RPMI8226 (cell line): ENCODE results near the gene ZSCAN12.
"Not testable (repeated sequence)": the region's sequence is repeated elsewhere in the genome, so short reads cannot be mapped to it uniquely, and the experiment has no call there.

ENCODE experiments used
- DNase-seq: peaks from one replicate; pipeline ENCODE4 v3.0.0-alpha.2; 2015

The ZSCAN12 gene

DNA sequence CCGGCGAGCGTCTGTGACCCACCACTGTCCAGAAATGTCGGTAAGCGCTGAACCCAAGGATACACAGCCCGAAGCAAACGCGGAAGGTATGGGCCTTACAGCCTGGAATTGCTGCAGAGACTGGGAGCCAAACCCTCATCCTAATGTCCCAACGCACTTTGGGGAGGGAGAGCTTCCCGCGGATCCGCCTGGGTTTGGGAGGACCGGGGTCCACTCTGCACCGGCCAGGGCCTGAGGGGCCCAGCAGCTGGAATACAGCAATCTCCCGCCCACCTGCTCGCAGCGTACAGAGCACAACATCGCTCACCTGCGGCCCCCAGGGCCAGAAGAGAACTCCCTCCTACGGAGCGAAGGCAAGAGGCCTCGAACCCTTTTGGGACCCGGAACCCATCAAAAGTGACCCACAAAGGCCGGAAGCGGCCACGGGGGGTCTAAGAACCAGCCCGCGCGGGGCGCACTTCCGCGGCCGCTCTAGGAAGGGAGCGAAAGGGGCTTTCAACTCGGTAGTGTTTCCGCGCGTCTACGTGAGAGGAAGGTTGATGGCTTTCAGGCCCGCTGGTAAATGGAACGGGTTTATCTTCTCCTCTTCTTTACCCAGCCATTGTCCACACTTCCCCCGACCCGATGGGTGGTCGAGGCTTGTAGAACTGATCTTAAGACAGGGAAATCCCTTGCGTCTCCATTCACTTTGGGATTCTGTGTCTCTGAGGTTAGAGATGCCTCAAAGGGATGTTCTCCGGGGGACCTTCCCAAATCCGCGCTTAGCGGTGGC, at the start of gene ZSCAN12:
Gene ZSCAN12 (minus strand): TSS at position 398 of the 772 bp plus-strand sequence. CDS start 1,342 bp downstream, outside the sequence.
- peak; percentile 90 for DNase-seq

DNA sequence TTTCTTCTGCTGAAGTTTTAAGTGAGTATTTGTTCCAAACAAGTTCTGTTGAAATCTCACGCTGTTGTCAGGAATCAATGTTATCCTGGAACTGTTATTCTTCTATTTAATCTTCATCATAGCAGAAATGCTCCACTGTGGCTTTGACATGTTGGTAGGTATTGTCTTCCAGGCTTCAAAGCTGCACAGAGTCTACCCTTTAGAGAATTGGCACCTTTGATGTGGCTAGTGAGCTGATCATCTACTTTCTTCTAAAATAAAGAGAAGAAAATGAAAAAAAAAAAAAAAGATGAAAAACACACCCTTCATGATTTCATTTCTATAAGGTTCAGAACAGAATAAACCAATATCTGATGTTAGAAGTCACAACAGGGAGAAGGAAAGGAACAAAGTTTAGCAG, 49.5 kb upstream of the ZSCAN12 start:
- DNase-seq = no peak

DNA sequence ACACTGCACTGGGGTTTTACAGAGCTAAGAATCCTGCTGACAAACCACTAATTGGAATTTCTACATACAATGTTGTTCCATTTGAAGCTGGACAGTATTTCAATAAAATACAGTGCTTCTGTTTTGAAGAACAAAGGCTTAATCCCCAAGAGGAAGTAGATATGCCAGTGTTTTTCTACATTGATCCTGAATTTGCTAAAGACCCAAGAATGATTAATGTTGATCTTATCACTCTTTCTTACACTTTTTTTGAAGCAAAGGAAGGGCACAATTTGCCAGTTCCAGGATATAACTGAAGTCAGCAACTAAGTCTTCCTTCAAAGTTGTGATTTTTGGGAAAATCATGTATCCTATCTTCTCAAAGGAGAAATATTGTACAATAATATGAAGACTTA, 48.0 kb upstream of the ZSCAN12 start:
- not testable (repeated sequence) for DNase-seq

DNA sequence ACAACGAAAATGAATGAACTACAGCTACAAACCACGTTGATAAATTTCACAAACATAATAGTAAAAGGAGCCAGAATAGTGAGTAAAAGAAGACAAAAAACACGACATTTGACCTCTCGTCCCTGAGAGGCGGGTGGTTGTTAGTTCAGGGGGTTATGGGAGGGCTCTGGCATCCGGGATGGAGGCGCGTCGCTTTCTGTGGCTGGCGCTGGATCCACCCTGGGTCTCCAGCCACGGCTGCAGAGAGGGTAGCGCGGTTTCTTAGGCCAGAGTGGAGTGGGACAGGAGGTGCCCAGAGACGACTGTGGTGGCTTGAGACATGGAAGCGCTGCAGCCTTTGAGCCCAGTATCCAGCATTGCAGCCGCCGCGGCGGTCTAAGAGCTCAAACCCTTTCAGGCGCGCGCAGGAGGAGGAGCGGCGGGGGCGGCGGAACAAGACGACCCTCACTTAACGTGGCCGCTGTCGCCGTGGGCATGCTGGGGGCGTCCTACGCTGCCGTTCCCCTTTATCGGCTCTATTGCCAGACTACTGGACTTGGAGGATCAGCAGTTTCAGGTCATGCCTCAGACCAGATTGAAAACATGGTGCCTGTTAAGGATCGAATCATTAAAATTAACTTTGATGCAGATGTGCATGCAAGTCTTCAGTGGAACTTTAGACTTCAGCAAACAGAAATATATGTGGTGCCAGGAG, 47.4 kb upstream of the ZSCAN12 start:
- DNase-seq = no peak

DNA sequence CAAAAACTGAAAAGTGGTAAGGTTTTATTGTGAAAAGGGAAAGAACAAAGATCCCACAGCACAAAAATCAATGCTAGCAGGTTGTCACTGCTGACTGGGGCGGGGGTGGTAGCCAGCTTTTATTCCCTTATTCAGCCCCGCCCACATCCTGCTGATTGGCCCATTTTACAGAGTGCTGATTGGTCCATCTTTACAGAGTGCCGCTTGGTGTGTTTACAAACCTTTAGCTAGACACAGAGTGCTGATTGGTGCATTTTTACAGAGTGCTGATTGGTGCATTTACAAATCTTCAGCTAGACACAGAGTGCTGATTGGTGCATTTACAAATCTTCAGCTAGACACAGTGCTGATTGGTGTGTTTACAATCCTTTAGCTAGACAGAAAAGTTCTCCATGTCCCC, 45.2 kb upstream of the ZSCAN12 start:
- not testable (repeated sequence) for DNase-seq

DNA sequence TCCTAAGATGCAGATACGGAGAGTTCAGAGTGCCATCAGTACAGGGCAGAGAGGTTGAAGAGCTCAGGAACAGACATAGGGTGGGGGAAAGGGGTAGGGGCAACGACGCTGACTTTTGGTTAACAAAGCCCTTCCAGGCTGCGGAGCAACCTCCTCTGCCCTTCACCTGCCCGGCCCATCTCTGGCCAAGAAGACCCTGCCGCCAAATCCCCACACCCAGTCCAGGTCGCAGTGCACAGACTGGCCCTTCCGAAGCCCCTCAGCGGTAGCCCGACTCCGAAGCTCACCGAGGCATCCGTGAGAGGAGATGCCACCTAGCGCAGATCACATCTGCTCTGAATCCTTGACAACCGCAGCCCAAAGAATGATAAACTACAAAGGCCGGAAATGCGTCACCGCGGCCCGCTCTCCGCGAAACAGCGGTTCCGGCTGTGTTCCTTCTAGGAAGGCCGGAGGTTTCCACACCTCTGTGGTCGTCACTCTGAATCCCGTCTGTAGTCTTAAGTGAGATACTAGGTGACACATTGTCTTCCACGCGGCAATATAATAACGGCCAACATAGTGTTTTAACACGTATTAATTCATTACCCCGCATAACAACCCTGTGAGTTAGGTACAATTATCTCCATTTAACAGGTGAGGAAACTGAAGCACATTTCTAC, 43.7 kb upstream of the ZSCAN12 start, which contains the start of gene ZSCAN23:
Gene ZSCAN23 (minus strand): TSS at position 380 of the 662 bp plus-strand sequence. CDS start 7,225 bp downstream, outside the sequence.
- peak; percentile 50 for DNase-seq

DNA sequence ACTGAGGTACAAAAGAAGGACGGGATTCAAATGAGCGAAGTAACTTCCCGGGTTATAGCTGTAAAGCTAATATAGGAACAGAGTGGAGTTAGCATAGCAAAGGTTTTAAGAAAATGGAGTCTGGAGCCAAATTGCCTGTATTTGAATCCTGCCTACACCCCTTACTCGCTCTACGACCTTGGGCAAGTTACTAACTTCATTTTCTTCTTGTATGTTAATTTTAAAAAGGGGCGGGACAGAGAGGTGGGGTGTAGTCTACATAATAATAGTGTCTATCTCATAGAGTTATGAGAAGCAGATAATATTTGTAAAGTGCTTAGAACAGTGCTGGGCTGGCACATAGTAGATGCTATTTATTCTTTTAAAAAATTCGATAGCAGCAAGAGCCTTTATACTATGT, 43.0 kb upstream of the ZSCAN12 start:
- no peak for DNase-seq

DNA sequence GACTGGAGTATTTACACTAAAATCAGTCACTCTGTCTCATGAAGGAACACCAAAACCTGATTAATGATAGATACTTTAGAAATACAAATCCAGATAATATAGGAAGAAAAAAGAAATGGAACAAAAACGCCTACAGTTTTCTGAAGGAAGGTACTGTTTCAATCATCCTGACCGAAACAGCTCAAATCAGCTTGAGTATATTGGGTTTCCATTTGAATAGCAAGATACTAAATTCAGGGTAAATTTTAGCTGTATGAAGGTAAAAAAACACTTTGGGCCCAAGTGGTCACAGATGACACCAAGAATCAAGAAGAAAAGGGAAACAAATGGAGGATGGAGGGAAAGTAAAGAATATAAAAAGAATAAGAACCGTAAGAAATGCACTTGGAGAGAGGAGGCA, 36.9 kb upstream of the ZSCAN12 start:
- no peak for DNase-seq

DNA sequence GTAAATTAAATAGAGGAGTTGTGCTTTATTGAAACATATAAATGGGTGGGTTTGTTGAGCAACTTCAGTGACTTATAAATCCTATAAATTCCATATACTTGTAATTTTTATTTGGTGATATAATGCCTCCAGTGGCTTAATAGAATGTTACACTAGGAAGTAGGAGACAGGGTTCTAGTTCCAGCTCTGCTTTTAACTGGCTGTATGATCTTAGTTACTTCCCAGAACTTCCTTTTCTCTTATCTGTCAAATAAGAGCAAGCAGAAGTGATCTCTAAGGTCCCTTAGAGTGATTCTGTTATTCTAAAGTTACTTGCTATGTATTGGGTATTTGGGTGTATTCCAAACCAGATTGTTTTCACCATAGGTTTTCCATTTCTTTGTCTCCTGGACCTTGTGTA, 33.6 kb upstream of the ZSCAN12 start:
- DNase-seq = no peak

DNA sequence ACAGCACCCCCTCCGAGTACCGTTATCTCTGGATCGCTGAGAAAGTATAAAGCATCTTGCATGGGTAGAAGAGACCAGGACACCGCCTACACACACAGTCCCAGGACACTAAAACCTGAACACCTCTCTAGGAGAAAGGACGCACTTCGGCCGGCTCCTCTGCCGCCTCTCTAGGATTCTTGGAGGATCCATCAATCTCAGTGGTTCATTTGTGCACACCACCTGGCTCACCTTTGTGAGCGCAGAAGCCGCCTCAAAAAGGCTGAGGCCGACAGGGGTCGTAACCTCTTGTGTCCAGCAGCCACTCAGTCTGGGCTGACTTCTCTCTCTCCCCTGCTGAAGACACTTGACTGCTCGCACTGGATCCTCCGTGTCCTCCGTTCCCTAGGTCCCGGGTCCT, 30.2 kb upstream of the ZSCAN12 start:
- no peak for DNase-seq

DNA sequence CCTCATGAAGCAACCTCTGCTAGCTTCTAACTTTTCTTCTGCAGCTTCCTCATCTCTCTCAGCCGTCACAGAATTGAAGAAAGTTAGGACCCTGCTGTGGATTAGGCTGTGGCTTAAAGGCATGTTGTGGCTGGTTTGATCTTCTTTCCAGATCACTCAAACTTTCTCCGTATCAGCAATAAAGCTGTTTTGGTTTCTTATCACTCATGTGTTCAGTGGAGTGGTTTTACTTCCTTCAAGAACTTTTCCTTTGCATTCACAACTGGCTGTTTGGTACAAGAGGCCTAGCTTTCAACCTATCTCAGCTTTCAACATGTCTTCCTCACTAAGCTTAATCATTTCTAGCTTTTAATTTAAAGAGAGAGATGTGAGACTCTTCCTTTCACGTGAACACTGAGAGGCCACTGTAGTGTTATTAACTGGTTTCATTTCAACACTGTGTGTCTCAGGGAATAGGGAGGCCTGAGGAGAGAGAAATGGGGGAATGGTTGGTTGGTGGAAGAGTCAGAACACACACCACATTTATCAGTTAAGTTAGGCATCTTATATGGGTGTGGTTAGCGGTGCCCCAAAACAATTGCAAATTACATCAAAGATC, 26.5 kb upstream of the ZSCAN12 start:
- DNase-seq = no peak

DNA sequence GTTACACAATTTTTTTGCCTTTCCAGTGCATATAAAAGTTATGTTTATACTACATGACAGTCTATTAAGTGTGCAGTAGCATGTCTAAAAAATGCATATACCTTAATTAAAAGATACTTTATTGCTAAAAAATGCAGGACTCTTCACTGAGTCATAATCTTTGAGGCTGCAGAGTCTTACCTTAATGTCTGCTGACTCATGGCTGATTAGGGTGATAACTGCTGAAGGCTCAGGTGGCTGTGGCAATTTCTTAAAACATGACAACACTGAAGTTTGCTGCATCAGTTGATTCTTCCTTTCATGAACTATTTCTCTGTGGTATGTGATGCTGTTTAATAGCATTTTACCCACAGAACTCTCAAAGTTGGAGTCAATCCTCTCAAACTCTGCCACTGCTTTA, 24.6 kb upstream of the ZSCAN12 start:
- no peak for DNase-seq

DNA sequence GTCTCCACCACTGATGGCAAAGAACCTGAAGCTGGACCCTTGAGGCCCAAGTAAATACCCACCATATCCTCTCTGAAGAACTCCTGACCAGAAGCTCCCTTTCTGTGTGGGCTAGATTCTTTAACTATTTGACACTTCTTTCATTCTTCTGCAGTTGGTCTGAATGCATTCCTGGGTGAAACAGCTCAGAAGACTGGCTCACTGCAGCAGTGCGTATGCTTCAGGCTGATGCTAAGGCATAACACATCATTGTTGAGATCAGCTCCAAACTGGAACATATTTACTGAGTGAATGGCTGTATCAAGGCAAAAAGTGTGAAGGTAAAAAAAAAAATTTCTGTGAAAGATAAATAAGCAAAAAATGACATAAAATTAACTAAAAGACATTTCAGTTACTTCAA, 24.0 kb upstream of the ZSCAN12 start:
- no peak for DNase-seq

DNA sequence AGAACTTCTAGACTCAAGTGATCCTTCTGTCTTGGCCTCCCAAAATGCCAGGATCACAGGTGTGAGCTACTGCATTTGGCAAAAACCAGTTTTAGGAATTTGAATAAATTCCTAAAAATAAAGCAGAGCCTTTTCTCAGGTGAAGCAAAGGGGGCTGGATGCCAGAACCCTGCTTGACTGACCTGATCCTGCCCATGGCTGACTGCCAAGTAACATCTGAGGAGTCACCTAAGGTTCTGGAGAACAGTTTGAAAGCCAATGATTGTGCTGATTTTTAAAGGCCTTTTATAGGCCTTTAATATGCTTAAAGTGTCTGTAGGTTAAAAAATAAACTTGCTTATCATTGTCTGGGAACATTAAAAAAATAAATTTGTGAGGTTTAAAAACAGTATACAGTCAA, 14.1 kb upstream of the ZSCAN12 start:
- no peak for DNase-seq

DNA sequence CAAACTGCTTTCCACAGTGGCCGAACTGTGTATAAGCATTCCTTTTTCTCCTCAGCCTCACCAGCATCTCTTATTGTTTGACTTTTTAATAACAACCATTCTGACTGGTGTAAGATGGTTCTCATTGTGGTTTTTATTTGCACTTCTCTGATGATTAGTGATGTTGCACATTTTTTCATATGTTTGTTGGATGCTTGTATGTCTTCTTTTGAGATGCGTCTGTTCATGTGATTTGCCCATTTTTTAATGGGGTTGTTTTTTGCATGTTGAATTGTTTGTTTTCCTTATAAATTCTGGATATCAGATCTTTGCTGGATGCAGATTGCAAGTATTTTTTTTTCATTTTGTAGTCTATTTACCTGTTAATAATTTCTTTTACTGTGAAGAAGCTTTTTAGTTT, 11.2 kb upstream of the ZSCAN12 start:
- no peak for DNase-seq

DNA sequence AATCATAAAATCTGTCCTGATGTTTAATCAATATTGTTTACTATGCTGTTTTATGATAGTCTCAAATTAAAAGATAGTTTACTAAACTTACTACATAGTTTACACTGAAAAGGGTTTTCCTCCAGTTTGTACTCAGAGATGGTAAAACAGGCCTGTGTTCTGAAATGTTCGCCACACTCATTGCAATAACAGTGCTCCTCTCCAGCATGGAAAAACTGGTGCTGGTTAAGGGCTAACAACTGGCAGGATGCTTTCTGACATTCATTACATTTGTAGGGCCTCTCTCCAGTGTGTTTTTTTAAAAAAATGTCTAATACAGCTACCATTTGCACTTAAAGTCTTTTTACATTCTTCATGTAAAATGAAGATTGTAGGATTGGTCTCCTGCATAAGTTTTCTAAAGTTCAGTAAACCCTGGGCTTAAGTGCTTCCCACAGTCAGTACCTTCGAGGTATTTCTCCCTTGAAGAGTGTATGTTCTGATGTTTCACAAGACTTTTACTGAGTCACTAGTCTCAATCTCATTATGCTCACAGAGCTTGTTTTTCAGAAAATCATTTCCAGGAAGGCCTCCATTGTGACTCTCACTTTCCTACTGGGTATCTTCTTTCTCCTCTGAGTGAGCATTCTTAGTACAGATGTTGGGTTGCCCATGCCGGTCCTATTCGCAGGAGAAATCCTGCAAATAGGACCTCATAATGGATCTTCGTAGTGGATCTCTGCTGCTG, 8.7 kb upstream of the ZSCAN12 start:
- DNase-seq = no peak

DNA sequence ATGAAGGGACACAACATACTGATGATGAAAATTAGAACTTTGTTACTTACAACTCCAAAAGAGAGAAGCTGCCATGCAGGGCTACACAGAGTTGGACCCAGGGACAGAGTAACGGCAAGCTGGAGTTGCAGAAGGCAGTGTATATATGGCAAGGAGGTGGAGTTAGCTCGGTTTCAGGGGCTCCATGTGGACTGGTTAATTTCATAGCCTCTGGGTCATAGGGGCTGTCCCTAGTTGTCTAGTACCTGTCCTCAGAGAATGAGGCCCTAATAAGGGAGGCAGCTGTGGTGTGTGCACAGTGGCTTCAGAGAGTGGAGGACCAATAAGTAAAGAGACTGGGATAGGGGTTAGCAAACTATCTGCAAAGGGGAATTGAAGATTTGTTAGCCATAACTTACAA, 7.9 kb upstream of the ZSCAN12 start:
- DNase-seq = no peak

DNA sequence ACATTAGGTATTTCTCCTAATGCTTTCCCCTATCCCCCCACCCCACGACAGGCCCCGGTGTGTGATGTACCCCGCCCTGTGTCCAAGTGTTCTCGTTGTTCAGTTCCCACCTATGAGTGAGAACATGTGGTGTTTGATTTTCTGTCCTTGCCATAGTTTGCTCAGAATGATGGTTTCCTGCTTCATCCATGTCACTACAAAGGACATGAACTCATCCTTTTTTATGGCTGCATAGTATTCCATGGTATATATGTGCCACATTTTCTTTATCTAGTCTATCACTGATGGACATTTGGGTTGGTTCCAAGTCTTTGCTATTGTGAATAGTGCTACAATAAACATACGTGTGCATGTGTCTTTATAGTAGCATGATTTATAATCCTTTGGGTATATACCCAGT, 4.4 kb upstream of the ZSCAN12 start:
- not testable (repeated sequence) for DNase-seq

DNA sequence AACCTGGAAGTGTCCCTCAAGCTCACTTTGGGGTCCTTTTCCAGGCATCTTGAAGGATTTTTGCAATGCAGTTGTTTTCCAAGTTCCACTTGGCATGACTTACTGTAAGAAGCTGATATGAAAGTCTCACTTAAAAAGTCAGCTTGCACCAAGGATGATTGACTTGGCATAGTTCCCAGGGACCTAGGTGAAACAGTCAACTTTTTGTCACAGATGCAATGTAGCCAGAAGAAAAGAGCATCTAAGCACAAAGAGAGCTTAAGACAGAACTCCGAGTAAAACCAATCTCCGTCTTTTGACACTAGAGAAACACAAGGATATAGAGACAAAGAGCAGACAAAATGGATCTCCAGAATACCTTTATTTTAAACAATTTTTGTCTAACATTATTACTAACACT, 2.6 kb upstream of the ZSCAN12 start:
- DNase-seq = peak; percentile 78

DNA sequence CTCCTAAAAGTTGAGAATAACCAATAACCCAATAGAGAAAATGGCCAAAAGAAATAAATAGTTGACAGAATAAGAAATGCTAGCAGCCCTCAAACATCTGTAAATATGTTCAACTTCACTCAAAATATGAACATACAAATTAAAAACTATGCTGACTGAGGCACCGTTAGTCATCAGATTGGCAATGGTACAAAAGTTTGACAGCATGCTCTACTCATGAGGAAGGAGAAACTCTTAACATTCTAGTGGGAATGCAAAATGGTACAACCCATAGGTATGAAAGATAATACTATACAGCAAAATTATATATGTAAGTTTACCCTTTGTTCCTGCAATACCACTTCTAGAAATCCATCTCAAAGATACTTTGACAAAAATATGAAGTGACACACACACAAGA, 1.6 kb upstream of the ZSCAN12 start:
- DNase-seq = no peak

DNA sequence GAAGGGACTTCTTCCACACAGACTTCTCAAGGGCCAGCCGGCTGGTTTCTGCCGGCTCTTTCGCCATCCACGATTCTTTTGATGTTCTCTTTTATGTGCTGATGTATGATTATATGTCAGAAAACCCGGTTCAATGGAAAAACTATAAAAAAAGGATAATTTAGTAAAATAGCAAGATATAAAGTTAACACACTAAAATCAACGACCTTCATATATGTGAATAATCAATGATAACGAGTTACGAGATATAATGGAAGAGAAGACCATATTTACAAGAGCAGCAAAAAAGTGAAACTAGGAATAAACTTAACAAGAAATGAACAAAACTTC, 540 bp upstream of the ZSCAN12 start:
- DNase-seq = no peak

DNA sequence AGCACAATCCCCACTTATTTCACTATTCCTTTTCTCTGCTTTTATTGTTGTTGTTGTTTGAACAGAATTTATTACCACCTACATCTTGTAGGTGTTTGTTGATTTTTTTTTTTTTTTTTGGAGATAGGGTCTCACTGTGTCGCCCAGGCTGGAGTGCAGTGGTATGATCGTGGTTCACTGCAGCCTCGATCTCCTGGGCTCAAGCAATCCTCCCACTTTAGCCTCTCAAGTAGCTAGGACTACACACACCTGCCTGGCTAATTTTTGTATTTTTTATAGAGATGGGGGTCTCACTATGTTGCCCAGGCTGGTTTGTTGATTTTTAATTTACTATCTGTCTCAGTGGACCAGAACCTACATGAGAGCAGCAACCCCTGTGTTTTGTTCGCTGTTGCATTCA, 3.6 kb downstream of the ZSCAN12 start:
- DNase-seq = no peak
